ENCODE data around the gene ABCA7.

DNA sequence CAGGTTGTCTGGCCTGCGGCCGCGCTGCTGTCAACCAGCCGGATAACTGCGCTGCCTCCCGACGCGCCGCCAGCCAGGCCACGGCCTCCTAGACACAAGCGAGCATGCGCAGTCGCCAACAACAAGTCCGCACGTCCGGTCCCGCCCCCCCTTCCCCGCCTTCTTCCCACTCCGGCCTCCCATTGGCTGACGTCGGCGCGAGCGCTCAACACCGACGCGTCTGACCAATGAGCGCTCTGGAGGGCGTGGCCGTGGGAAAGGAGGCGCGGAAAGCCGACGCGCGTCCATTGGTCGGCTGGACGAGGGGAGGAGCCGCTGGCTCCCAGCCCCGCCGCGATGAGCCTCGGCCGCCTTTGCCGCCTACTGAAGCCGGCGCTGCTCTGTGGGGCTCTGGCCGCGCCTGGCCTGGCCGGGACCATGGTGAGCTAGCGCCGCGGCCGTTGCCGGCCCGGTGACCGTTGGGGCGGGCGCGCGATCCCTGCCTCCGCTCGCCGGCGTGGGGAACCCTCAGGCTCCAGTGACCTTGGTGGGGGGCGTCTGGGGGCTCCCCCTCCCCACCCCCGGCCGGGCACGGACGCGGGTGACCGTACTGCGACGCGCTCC is 63.9 kb downstream of the ABCA7 start, which contains the start of gene GPX4:
- TF ChIP-seq EZH2 (IDR thresholded peaks at IDR 0.05; ENCODE audit: borderline replicate concordance, low read length) (no peak), CTCF (conservative IDR thresholded peaks at IDR 0.05 in 1 of 2, IDR thresholded peaks at IDR 0.05 in 1 of 2; ENCODE audit: extremely low read depth in 1 of 2, insufficient read depth in 1 of 2, low read depth in 1 of 2, low read length in 2 of 2) (no peak)

All from mammary epithelial cell (primary cell).